Naive thymus-derived CD4-positive, alpha-beta T cell (primary cell): ENCODE measurements around the gene IFT122. TPM values are rescaled to one million over a fixed set of nuclear protein-coding genes. Genes with fewer than 3 reads are reported as not detected.
"Not testable (repeated sequence)": the region's sequence is repeated elsewhere in the genome, so short reads cannot be mapped to it uniquely, and the experiment has no call there.

ENCODE experiments used
- ATAC-seq: fragments of 150-1000 bp; cut with Tn5 transposase; 2 replicates; pipeline ENCODE4 v1.10.0; 2021; ENCODE audit warnings: mild to moderate bottlenecking, moderate library complexity
- CTCF ChIA-PET: fragments of 350-600 bp; sonication (Branson Sonifier 250); formaldehyde crosslinking; loops from one replicate; lab custom pipeline; 2021; ENCODE audit warnings: antibody characterized with exemption; lab: Charles Lee
- POLR2A ChIA-PET: fragments of 350-600 bp; sonication (Branson Sonifier 250); formaldehyde crosslinking; loops from one replicate; lab custom pipeline; 2021; ENCODE audit warnings: antibody characterized with exemption, inconsistent platforms; lab: Charles Lee
- DNase-seq, 9 donors: peaks; one replicate each; pipeline versions ENCODE4 v3.0.0 to v3.0.0-alpha.2; 2020 to 2022; ENCODE audit warnings: mixed read lengths in 1 of 9
- H3K27ac ChIP-seq: one replicate; pipeline ENCODE4 v1.7.0; 2013; ENCODE audit warnings: mild to moderate bottlenecking, low read depth, low read length, moderate library complexity
- H3K27me3 ChIP-seq, 2 donors: one replicate each; pipeline ENCODE4 v1.7.0; 2013; ENCODE audit warnings: low read length in 2 of 2, mild to moderate bottlenecking in 2 of 2, moderate library complexity in 2 of 2; ENCODE audit not compliant: control insufficient read depth in 2 of 2, insufficient read depth in 2 of 2
- H3K36me3 ChIP-seq, 3 experiments: 1 replicate in 2 of 3; 2 replicates in 1 of 3; pipeline ENCODE4 v1.7.0; 2013; ENCODE audit warnings: low read length in 3 of 3, mild to moderate bottlenecking in 3 of 3, moderate library complexity in 1 of 3; ENCODE audit not compliant: insufficient read depth in 3 of 3, control insufficient read depth in 2 of 3
- H3K4me1 ChIP-seq, 2 donors: one replicate each; pipeline ENCODE4 v1.7.0; 2013; ENCODE audit warnings: low read length in 2 of 2, mild to moderate bottlenecking in 2 of 2, moderate library complexity in 1 of 2; ENCODE audit not compliant: control insufficient read depth in 2 of 2, insufficient read depth in 2 of 2
- H3K4me3 ChIP-seq: 2 replicates; pipeline ENCODE4 v1.7.0; 2013; ENCODE audit warnings: mild to moderate bottlenecking, low read length
- H3K9me3 ChIP-seq, 3 experiments: 1 replicate in 2 of 3; 2 replicates in 1 of 3; pipeline ENCODE4 v1.7.0; 2013; ENCODE audit warnings: low read length in 3 of 3; ENCODE audit not compliant: control insufficient read depth in 2 of 3
- H3K27ac Mint-ChIP-seq, 9 donors: one replicate each; pipeline ENCODE4 v1.8.0; 2020 to 2022; ENCODE audit warnings: mixed read lengths in 9 of 9, mild to moderate bottlenecking in 8 of 9, moderate library complexity in 5 of 9, inconsistent platforms in 2 of 9
- H3K27me3 Mint-ChIP-seq, 5 donors: one replicate each; pipeline ENCODE4 v1.8.0; 2021 to 2022; ENCODE audit warnings: mixed read lengths in 5 of 5, mild to moderate bottlenecking in 1 of 5
- H3K36me3 Mint-ChIP-seq, 5 donors: one replicate each; pipeline ENCODE4 v1.8.0; 2020 to 2022; ENCODE audit warnings: mixed read lengths in 5 of 5, mild to moderate bottlenecking in 3 of 5, inconsistent platforms in 1 of 5
- H3K4me1 Mint-ChIP-seq, 7 donors: one replicate each; pipeline ENCODE4 v1.8.0; 2020 to 2022; ENCODE audit warnings: mixed read lengths in 7 of 7, mild to moderate bottlenecking in 3 of 7, inconsistent platforms in 1 of 7
- H3K4me3 Mint-ChIP-seq, 10 donors: one replicate each; pipeline ENCODE4 v1.8.0; 2020 to 2022; ENCODE audit warnings: mild to moderate bottlenecking in 10 of 10, mixed read lengths in 10 of 10, moderate library complexity in 6 of 10, inconsistent platforms in 2 of 10
- H3K9me3 Mint-ChIP-seq, 11 donors: one replicate each; pipeline ENCODE4 v1.8.0; 2020 to 2022; ENCODE audit warnings: mixed read lengths in 11 of 11, mild to moderate bottlenecking in 4 of 11, inconsistent platforms in 1 of 11, moderate library complexity in 1 of 11
- intact Hi-C, 2 donors: fragments of 100-400 bp; cut with micrococcal nuclease; formaldehyde crosslinking; loops; one replicate each; pipeline ENCODE4 v1.15.1; 2023
- polyA plus RNA-seq, 2 donors: library from polyadenylated mRNA; unstranded; fragments of 300-500 nt; fragmentation: Illumina TruSeq; gene quantifications; one replicate each; pipeline ENCODE4 v1.2.3, GENCODE V29; 2021
- total RNA-seq, 6 experiments: library from RNA in 5 of 6; stranded (reverse) in 5 of 6; gene quantifications; 1 replicate in 5 of 6; 2 replicates in 1 of 6; pipeline ENCODE4 v1.2.3 and lab custom pipeline; 2021 to 2026

The IFT122 gene
- total and polyA plus RNA-seq, 7 experiments from 2014 or later: 3.3 to 25.2 (median 17.7) TPM

DNA sequence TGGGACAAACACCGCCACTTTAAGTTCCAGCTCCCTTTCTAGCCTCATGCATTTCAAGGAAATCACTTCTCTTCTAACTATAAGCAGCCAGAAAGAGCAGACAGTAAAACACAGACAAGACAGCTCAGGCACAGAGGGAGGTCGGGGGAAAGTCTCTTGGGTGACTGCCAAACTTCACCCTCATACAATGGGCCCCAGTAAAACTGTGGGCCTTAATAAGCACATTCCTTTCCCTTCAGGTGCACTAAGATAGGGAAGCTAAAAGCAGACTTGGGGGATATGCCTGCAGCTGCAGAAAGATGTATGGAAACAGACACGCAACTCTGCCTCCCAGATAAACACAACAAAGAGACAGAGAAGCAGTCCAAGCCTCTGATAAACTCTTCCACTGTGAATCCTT lies 26.8 kb upstream of the IFT122 start:
- POLR2A ChIA-PET, H3K9me3 Mint-ChIP-seq, H3K9me3 ChIP-seq, H3K4me3 Mint-ChIP-seq, DNase-seq, H3K36me3 Mint-ChIP-seq, H3K36me3 ChIP-seq, ATAC-seq, H3K27ac Mint-ChIP-seq, intact Hi-C loops, H3K27me3 ChIP-seq, H3K4me1 ChIP-seq, H3K27ac ChIP-seq, H3K4me1 Mint-ChIP-seq, H3K4me3 ChIP-seq: not testable (repeated sequence)
- H3K27me3 Mint-ChIP-seq: peaks cover 0 to 14% (median 0%) of the 10 kb centered on the region in 5 donors
- CTCF ChIA-PET: interaction anchor here (1.8 kb wide), 1 partner anchor 13 kb away, joined by 5 read pairs; no protein-coding TSS in a partner anchor

DNA sequence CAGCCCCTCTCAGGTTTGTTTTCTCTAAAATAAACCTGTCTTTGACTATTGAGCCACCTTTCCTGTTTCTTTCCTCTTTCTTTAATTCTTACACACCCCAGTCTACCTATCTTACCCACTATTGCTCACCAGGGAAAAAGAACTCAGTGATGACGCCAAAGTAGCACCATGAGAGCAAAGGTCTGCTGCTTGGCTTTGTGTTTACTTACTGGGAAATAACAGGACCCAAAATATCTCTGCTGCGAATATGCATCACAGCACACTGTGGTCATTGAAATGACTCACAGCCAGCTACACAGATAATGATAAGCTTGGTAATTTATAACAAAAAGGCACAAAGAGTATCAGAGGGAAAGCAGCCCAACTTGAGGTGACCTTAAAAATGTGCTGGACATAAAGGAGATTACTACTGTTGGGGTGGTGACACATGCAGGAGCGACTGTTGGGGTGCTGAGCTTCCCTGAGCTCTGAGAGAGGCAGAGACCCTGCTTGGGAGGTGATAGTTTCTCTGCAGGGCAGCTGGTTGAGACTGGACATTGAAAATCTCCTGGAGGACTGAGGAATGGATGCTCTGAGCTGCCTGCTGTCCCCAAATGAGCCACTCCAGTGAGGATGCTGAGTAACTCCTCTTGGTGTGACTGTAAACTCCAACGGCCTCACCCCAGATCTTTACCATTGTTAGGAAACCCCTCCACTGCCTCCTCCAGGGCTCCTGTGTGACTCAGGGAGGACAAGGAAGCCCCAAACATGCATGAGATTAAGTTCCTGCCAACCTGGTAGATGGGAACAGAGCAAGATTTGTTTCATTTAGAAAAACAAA lies 26.1 kb upstream of the IFT122 start:
- H3K4me3 ChIP-seq: no peak overlapping the region
- peaks cover 0 to 14% (median 0%) of the 10 kb centered on the region in 5 donors for H3K27me3 Mint-ChIP-seq
- H3K4me1 Mint-ChIP-seq: no peaks in the 10 kb centered on the region
- H3K27ac ChIP-seq: no peak overlapping the region
- DNase-seq (no peak), ATAC-seq (no peak)
- CTCF ChIA-PET: no interaction called here
- no peaks in the 10 kb centered on the region for H3K36me3 Mint-ChIP-seq
- H3K4me1 ChIP-seq: no peaks in the 10 kb centered on the region
- intact Hi-C loops: no loop called here
- POLR2A ChIA-PET: no interaction called here
- H3K9me3 Mint-ChIP-seq: no peaks in the 10 kb centered on the region
- H3K4me3 Mint-ChIP-seq: no peak overlapping the region
- no peaks in the 10 kb centered on the region for H3K27me3 ChIP-seq
- H3K9me3 ChIP-seq: no peaks in the 10 kb centered on the region
- H3K27ac Mint-ChIP-seq: no peak overlapping the region
- no peaks in the 10 kb centered on the region for H3K36me3 ChIP-seq

- no peaks in the 10 kb centered on the region for H3K4me1 ChIP-seq
- CTCF ChIA-PET: no interaction called here
- no peaks in the 10 kb centered on the region for H3K4me1 Mint-ChIP-seq
- DNase-seq: no peak
- no peak overlapping the region for H3K4me3 Mint-ChIP-seq
- ATAC-seq: no peak
- H3K27ac Mint-ChIP-seq: peak overlapping the region in 1 of 9 donors; percentile 42
- no peaks in the 10 kb centered on the region for H3K9me3 ChIP-seq
- peaks cover 0 to 14% (median 0%) of the 10 kb centered on the region in 5 donors for H3K27me3 Mint-ChIP-seq
- H3K27me3 ChIP-seq: no peaks in the 10 kb centered on the region
- no peak overlapping the region for H3K4me3 ChIP-seq
- intact Hi-C loops: no loop called here
- no peaks in the 10 kb centered on the region for H3K36me3 Mint-ChIP-seq
- H3K27ac ChIP-seq: no peak overlapping the region
- POLR2A ChIA-PET: no interaction called here
- no peaks in the 10 kb centered on the region for H3K9me3 Mint-ChIP-seq
- H3K36me3 ChIP-seq: no peaks in the 10 kb centered on the region
Observed at GRCh38 chr3:129415378-129415777, 24.6 kb upstream of the IFT122 start.

DNA sequence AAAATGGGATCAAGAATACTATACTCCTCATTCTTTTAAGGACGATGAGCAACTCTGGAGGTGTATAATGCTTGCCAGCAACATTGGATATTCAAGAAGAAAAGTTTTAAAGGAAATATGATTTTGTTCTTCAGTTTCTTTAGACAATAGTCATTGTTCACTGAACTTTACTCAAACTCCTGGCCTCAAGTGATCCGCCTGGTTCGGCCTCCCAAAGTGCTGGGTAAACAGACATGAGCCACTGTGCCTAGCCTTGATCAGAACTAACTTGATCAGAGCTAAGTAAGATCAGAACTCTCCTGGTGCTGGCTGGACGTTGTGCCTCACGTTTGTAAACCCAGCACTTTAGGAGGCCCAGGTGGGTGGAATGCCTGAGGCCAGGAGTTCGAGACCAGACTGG lies 24.2 kb upstream of the IFT122 start:
- no peak for DNase-seq
- Mint-ChIP-seq H3K9me3 (no peaks in the 10 kb centered on the region), H3K36me3 (no peaks in the 10 kb centered on the region), H3K27ac (no peak overlapping the region), H3K4me3 (no peak overlapping the region), H3K27me3 (peaks cover 0 to 14% (median 0%) of the 10 kb centered on the region in 5 donors), H3K4me1 (no peaks in the 10 kb centered on the region)
- Histone ChIP-seq H3K9me3 (no peaks in the 10 kb centered on the region), H3K4me3 (no peak overlapping the region), H3K27ac (no peak overlapping the region), H3K27me3 (no peaks in the 10 kb centered on the region), H3K4me1 (no peaks in the 10 kb centered on the region), H3K36me3 (no peaks in the 10 kb centered on the region)
- intact Hi-C loops: no loop called here
- CTCF ChIA-PET: interaction anchor here (0.6 kb wide), 1 partner anchor 100 kb away, joined by 3 read pairs; a partner anchor contains a TSS
- ATAC-seq: no peak
- POLR2A ChIA-PET: no interaction called here

DNA sequence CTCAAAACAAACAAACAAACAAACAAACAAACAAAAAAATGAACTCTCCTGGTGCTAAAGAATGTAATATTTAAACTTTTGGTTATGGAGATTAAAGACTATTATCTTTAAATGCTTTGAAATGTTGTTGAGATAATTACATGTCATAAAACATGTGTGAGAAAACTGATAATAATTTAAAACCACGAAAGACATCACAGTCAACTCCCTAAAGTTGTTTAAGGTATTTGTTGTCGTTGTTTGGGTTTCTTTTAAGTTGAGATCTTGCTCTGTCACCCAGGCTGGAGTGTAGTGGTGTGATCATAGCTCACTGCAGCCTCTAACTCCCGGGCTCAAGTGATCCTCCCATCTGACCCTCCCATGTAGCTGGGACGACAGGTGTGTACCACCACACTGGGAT lies 23.6 kb upstream of the IFT122 start:
- Histone ChIP-seq H3K4me3 (no peak overlapping the region), H3K27ac (no peak overlapping the region), H3K36me3 (no peaks in the 10 kb centered on the region), H3K27me3 (no peaks in the 10 kb centered on the region), H3K9me3 (no peaks in the 10 kb centered on the region), H3K4me1 (no peaks in the 10 kb centered on the region)
- ChIA-PET CTCF (interaction anchor here (0.6 kb wide), 1 partner anchor 100 kb away, joined by 3 read pairs; a partner anchor contains a TSS), POLR2A (no interaction called here)
- Mint-ChIP-seq H3K27ac (no peak overlapping the region), H3K27me3 (peaks cover 0 to 14% (median 0%) of the 10 kb centered on the region in 5 donors), H3K4me1 (no peaks in the 10 kb centered on the region), H3K9me3 (no peaks in the 10 kb centered on the region), H3K4me3 (no peak overlapping the region), H3K36me3 (no peaks in the 10 kb centered on the region)
- intact Hi-C loops: no loop called here
- DNase-seq (no peak), ATAC-seq (no peak)

GRCh38 chr3:129417326-129417725 lies 22.7 kb upstream of the IFT122 start:
- no peak overlapping the region for H3K27ac Mint-ChIP-seq
- POLR2A ChIA-PET: no interaction called here
- H3K27me3 Mint-ChIP-seq: peaks cover 0 to 13% (median 0%) of the 10 kb centered on the region in 5 donors
- H3K4me3 Mint-ChIP-seq: no peak overlapping the region
- intact Hi-C loops: no loop called here
- Histone ChIP-seq H3K27ac (no peak overlapping the region), H3K27me3 (no peaks in the 10 kb centered on the region), H3K9me3 (no peaks in the 10 kb centered on the region), H3K4me1 (no peaks in the 10 kb centered on the region), H3K4me3 (no peak overlapping the region), H3K36me3 (no peaks in the 10 kb centered on the region)
- H3K36me3 Mint-ChIP-seq: no peaks in the 10 kb centered on the region
- CTCF ChIA-PET: no interaction called here
- no peak for DNase-seq
- H3K9me3 Mint-ChIP-seq: no peaks in the 10 kb centered on the region
- ATAC-seq: no peak
- H3K4me1 Mint-ChIP-seq: no peaks in the 10 kb centered on the region
